HepG2 (cell line): ENCODE results near the gene MINDY2. TPM values are rescaled to one million over a fixed set of nuclear protein-coding genes. Genes with fewer than 3 reads are reported as not detected.
A peak's percentile ranks its signal among the peaks of the same experiment; 100 is the strongest.
"Not testable (repeated sequence)": the region's sequence is repeated elsewhere in the genome, so short reads cannot be mapped to it uniquely, and the experiment has no call there.

Experiments used
- ATAC-seq: fragments of 200-7000 bp; cut with Tn5 transposase; 3 replicates; pipeline ENCODE4 v1.9.1; 2020; ENCODE audit warnings: mild to moderate bottlenecking, moderate library complexity
- BruUV-seq: library from RNA; stranded (reverse); fragments of 400-500 nt; replicated peaks from 2 replicates; lab custom pipeline; 2021; lab: Mats Ljungman, UMichigan
- CTCF ChIA-PET: fragments of 300-600 bp; formaldehyde crosslinking; extraction: SDS; loops from one replicate; lab custom pipeline; 2021; ENCODE audit warnings: low total read pairs, inconsistent platforms, low intra/inter-chr PET ratio; lab: Yijun Ruan, JAX
- POLR2A ChIA-PET: fragments of 350-600 bp; sonication (Branson Sonifier 250); formaldehyde crosslinking; loops from one replicate; lab custom pipeline; 2020; ENCODE audit warnings: antibody characterized with exemption, inconsistent platforms; lab: Yijun Ruan, JAX
- DNase-seq: peaks from one replicate; pipeline ENCODE4 v3.0.0-alpha.2; 2015; ENCODE audit warnings: low spot score
- FAIRE-seq: peaks from 3 replicates; lab custom pipeline; 2011; peaks lifted over from hg19 to GRCh38; lab: Jason Lieb, UNC
- H2AFZ ChIP-seq: one replicate; pipeline ENCODE4 v1.6.1; 2011; ENCODE audit warnings: low read length, inconsistent platforms
- H3K27ac ChIP-seq: fragments of 300-600 bp; 3 replicates; pipeline ENCODE4 v1.8.0; 2011; ENCODE audit warnings: mixed run types, mild to moderate bottlenecking, mixed read lengths, low read length, inconsistent platforms; ENCODE audit not compliant: insufficient read depth; ENCODE audit errors: extremely low read length
- H3K27me3 ChIP-seq, 2 experiments: fragments of 200-600 bp in 1 of 2; 2 replicates in 1 of 2; 3 replicates in 1 of 2; pipeline versions ENCODE4 v1.6.0 to v1.8.0; 2011; ENCODE audit warnings: low read length in 2 of 2, mild to moderate bottlenecking in 2 of 2, moderate library complexity in 2 of 2, inconsistent platforms in 1 of 2; ENCODE audit not compliant: insufficient read depth in 2 of 2, control insufficient read depth in 1 of 2
- H3K36me3 ChIP-seq, 2 experiments: fragments of 200-600 bp in 1 of 2; replicated peaks in 1 of 2; 2 replicates in 1 of 2; 3 replicates in 1 of 2; pipeline versions ENCODE4 v1.5.1 to v1.8.0; 2011; ENCODE audit warnings: low read length in 2 of 2, inconsistent platforms in 1 of 2; ENCODE audit not compliant: insufficient read depth in 2 of 2, control insufficient read depth in 1 of 2
- H3K4me1 ChIP-seq: 2 replicates; pipeline ENCODE4 v1.5.1; 2012; ENCODE audit warnings: low read length, inconsistent platforms; ENCODE audit not compliant: insufficient read depth
- H3K4me2 ChIP-seq: 2 replicates; pipeline ENCODE4 v1.6.0; 2011; ENCODE audit warnings: low read depth, low read length, inconsistent platforms
- H3K4me3 ChIP-seq, 3 experiments: fragments of 200-600 bp in 1 of 3; sonication (generic), shearing (Covaris generic) in 1 of 3; replicated peaks in 1 of 3; 2 replicates each; pipeline ENCODE4 v1.5.1; 2011 to 2016; ENCODE audit warnings: low read length in 3 of 3, inconsistent platforms in 2 of 3, low read depth in 2 of 3, mild to moderate bottlenecking in 2 of 3, control low read depth in 1 of 3, mixed read lengths in 1 of 3; ENCODE audit not compliant: insufficient read depth in 1 of 3
- H3K79me2 ChIP-seq: one replicate; pipeline ENCODE4 v1.6.1; 2011; ENCODE audit warnings: low read length, inconsistent platforms; ENCODE audit not compliant: insufficient read depth
- H3K9ac ChIP-seq: 2 replicates; pipeline ENCODE4 v1.6.0; 2011; ENCODE audit warnings: mild to moderate bottlenecking, low read depth, low read length, inconsistent platforms; ENCODE audit not compliant: insufficient read depth
- H3K9me3 ChIP-seq: 2 replicates; pipeline ENCODE4 v1.5.1; 2012; ENCODE audit warnings: mild to moderate bottlenecking, low read length
- H4K20me1 ChIP-seq: 2 replicates; pipeline ENCODE4 v1.6.0; 2011; ENCODE audit warnings: inconsistent platforms, mild to moderate bottlenecking, low read length, moderate library complexity; ENCODE audit not compliant: insufficient read depth
- MTF1 ChIP-seq: sonication (generic); formaldehyde crosslinking; IDR thresholded peaks from 2 replicates; pipeline ENCODE4 v1.5.0; 2020; ENCODE audit warnings: missing genetic modification reagents
- NFAT5 ChIP-seq: sonication (generic); formaldehyde crosslinking; IDR thresholded peaks from 2 replicates; pipeline ENCODE4 v1.4.0; 2020; ENCODE audit warnings: missing genetic modification reagents
- NR3C1 ChIP-seq: sonication (generic); formaldehyde crosslinking; IDR thresholded peaks from 2 replicates; pipeline ENCODE4 v1.4.0; 2020; ENCODE audit warnings: missing genetic modification reagents
- PPARG ChIP-seq: conservative IDR thresholded peaks from 2 replicates; pipeline ENCODE4 v1.6.1; 2016; ENCODE audit warnings: missing biosample characterization, missing genetic modification reagents
- SMAD9 ChIP-seq: sonication (generic); formaldehyde crosslinking; IDR thresholded peaks from 2 replicates; pipeline ENCODE4 v1.5.1; 2020; ENCODE audit warnings: mild to moderate bottlenecking, missing genetic modification reagents
- XRCC5 ChIP-seq: fragments of 200-400 bp; formaldehyde crosslinking; optimal IDR thresholded peaks from 2 replicates; pipeline ENCODE3; 2017; ENCODE audit warnings: mild to moderate bottlenecking, low read length
- ZFP82 ChIP-seq: sonication (generic); formaldehyde crosslinking; IDR thresholded peaks from 2 replicates; pipeline ENCODE4 v1.5.1; 2020; ENCODE audit warnings: mild to moderate bottlenecking, missing genetic modification reagents, borderline replicate concordance
- ZNF20 ChIP-seq: sonication (generic); formaldehyde crosslinking; IDR thresholded peaks from 2 replicates; pipeline ENCODE4 v1.4.0; 2020; ENCODE audit warnings: mild to moderate bottlenecking, moderate library complexity, missing genetic modification reagents
- ZNF44 ChIP-seq: sonication (generic); formaldehyde crosslinking; IDR thresholded peaks from 2 replicates; pipeline ENCODE4 v1.5.1; 2020; ENCODE audit warnings: mild to moderate bottlenecking, missing genetic modification reagents
- ZNF710 ChIP-seq: sonication (generic); formaldehyde crosslinking; IDR thresholded peaks from 2 replicates; pipeline ENCODE4 v1.5.0; 2020; ENCODE audit warnings: mild to moderate bottlenecking, missing genetic modification reagents, borderline replicate concordance
- ZSCAN21 ChIP-seq: sonication (generic); formaldehyde crosslinking; IDR thresholded peaks from 2 replicates; pipeline ENCODE4 v1.8.0; 2022; ENCODE audit warnings: mild to moderate bottlenecking, missing genetic modification reagents, moderate library complexity, borderline replicate concordance
- WGBS: methylation state at CpG from one replicate; pipeline ENCODE4 v1.1.6; 2017; ENCODE audit warnings: low lambda C conversion rate; 5-methylcytosine and 5-hydroxymethylcytosine counted together
- in situ Hi-C: cut with HindIII; loops from 2 replicates; pipeline ENCODE4 v1.10.0; 2017; ENCODE audit warnings: low pct_unique_long_range_greater_than_20kb; ENCODE audit not compliant: extremely low pct_ligation_motif_present
- intact Hi-C: fragments of 100-400 bp; cut with micrococcal nuclease; formaldehyde crosslinking; loops from one replicate; pipeline ENCODE4 v1.10.0; 2022; ENCODE audit not compliant: unreplicated experiment
- polyA plus RNA-seq, 8 experiments: library from polyadenylated mRNA; depleted of rRNA in 3 of 8; stranded (reverse) in 7 of 8; unstranded in 1 of 8; fragments of >200 nt; fragmentation: Illumina TruSeq in 4 of 8; extraction: Trizol in 4 of 8; gene quantifications; 2 replicates each; pipeline versions ENCODE4 v1.2.1 to v1.2.3, GENCODE V29; 2011 to 2016; ENCODE audit warnings: low read depth in 4 of 8, missing spikeins in 1 of 8, mixed read lengths in 1 of 8; ENCODE audit not compliant: insufficient read depth in 1 of 8
- total RNA-seq, 5 experiments: library from RNA; depleted of rRNA; stranded (reverse); fragments of >200 nt; fragmentation: Illumina TruSeq; extraction: Trizol; gene quantifications; 2 replicates each; pipeline ENCODE4 v1.2.3, GENCODE V29; 2016; ENCODE audit warnings: low read depth in 1 of 5

MINDY2 gene
- total and polyA plus RNA-seq, 2 of the 13 experiments (the other 11 are each of a cell fraction or from before 2014, with no cell fraction given): 7.2 to 12.6 TPM

- ATAC-seq, POLR2A ChIA-PET, H3K9ac ChIP-seq, H3K4me2 ChIP-seq, CTCF ChIA-PET, FAIRE-seq, H3K27me3 ChIP-seq, H4K20me1 ChIP-seq, in situ Hi-C loops, H3K9me3 ChIP-seq, H3K4me3 ChIP-seq, intact Hi-C loops, H3K36me3 ChIP-seq, DNase-seq, H2AFZ ChIP-seq, H3K27ac ChIP-seq, BruUV-seq: not testable (repeated sequence)
- peaks cover 19% of the 10 kb centered on the region for H3K79me2 ChIP-seq
- peaks cover 18% of the 10 kb centered on the region for H3K4me1 ChIP-seq
- WGBS: 71% methylated on average over 7 of the region's 7 CpGs
These were observed 2.5 kb upstream of the MINDY2 start for GRCh38 chr15:58768601-58769004.

GRCh38 chr15:58770519-58770856 lies 614 bp upstream of the MINDY2 start:
- in situ Hi-C loops (no loop called here), intact Hi-C loops (loop anchor here (5.0 kb wide), 1 partner anchor 543 kb away; no protein-coding TSS in a partner anchor)
- H3K9me3 ChIP-seq: no peaks in the 10 kb centered on the region
- peak overlapping the region; percentile 87 for H3K4me2 ChIP-seq
- H3K4me3 ChIP-seq: peak overlapping the region; percentile 57 to 73 (median 73)
- ChIA-PET CTCF (no interaction called here), POLR2A (interaction anchor here (0.7 to 2.7 kb wide), 34 partner anchors 9 to 602 kb away, joined by 3 to 111 read pairs (median 6); partner anchors contain the start of genes ADAM10 and MYO1E)
- H3K27ac ChIP-seq: peak overlapping the region; percentile 89
- no peaks in the 10 kb centered on the region; a peak in 1 of 5 replicates for H3K27me3 ChIP-seq
- 0 out of 2 replicates have a peak, but pooled peaks cover 4% of the 10 kb centered on the region for H4K20me1 ChIP-seq
- H2AFZ ChIP-seq: peak overlapping the region; percentile 55
- DNase-seq (no peak), FAIRE-seq (no peak), ATAC-seq (peak; percentile 64)
- BruUV-seq: no TSS peak
- peaks cover 36% of the 10 kb centered on the region for H3K79me2 ChIP-seq
- H3K36me3 ChIP-seq: no peaks in the 10 kb centered on the region
- WGBS: under 1% methylated on average over 9 of the region's 9 CpGs
- H3K9ac ChIP-seq: peak overlapping the region; percentile 75
- H3K4me1 ChIP-seq: peaks cover 37% of the 10 kb centered on the region
- TF ChIP-seq SMAD9 (CRISPR knock-in tag) (no peak), NR3C1 (no peak), ZNF20 (no peak), NFAT5 (CRISPR knock-in tag) (no peak), PPARG (CRISPR knock-in tag) (no peak), ZNF44 (CRISPR knock-in tag) (0 out of 2 replicates have a peak, but pooled peaks have one; percentile 0), ZFP82 (no peak), MTF1 (no peak), ZSCAN21 (CRISPR knock-in tag) (no peak), ZNF710 (CRISPR knock-in tag) (0 out of 2 replicates have a peak, but pooled peaks have one; percentile 4), XRCC5 (no peak)
